ENCODE data around the gene GMPS.

DNA sequence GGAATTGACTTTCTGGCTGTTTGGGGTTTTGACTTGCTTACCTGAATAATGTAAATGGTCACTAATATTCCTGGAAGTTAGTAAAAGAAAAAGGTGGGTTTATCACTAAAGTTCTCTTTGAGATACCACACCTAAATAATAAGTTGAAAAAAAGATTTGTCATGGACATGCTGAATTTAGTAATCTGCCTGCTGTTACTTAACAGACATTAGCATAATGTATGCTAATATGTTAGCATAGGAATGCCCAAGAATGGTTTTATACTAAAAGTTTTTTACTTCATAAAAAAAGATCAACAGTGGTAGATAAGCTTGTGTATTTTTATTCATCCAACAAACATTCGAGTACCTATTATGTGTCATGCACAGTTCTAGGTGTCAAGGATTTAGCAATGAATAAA is 36.5 kb downstream of the GMPS start:
- TF ChIP-seq, protein P1, sequence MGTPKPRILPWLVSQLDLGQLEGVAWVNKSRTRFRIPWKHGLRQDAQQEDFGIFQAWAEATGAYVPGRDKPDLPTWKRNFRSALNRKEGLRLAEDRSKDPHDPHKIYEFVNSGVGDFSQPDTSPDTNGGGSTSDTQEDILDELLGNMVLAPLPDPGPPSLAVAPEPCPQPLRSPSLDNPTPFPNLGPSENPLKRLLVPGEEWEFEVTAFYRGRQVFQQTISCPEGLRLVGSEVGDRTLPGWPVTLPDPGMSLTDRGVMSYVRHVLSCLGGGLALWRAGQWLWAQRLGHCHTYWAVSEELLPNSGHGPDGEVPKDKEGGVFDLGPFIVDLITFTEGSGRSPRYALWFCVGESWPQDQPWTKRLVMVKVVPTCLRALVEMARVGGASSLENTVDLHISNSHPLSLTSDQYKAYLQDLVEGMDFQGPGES (IDR thresholded peaks at IDR 0.05), result no peak
- TF ChIP-seq STAT1 (conservative IDR thresholded peaks at IDR 0.05) (no peak), MYC (IDR thresholded peaks at IDR 0.05; ENCODE audit: insufficient read depth, insufficient read length, insufficient replicate concordance, low read length, severe bottlenecking) (no peak)
- TF ChIP-seq, protein P2, sequence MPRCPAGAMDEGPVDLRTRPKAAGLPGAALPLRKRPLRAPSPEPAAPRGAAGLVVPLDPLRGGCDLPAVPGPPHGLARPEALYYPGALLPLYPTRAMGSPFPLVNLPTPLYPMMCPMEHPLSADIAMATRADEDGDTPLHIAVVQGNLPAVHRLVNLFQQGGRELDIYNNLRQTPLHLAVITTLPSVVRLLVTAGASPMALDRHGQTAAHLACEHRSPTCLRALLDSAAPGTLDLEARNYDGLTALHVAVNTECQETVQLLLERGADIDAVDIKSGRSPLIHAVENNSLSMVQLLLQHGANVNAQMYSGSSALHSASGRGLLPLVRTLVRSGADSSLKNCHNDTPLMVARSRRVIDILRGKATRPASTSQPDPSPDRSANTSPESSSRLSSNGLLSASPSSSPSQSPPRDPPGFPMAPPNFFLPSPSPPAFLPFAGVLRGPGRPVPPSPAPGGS (IDR thresholded peaks at IDR 0.05; ENCODE audit: borderline replicate concordance, insufficient read depth, low read depth, low read length, poor library complexity, severe bottlenecking), result no peak

Measured in GM12878 (cell line).